SH-SY5Y (cell line): ENCODE data around the gene PRDM7.

Source experiments
- GATA2 ChIP-seq: IDR thresholded peaks from 2 replicates; pipeline ENCODE4 v1.6.1; 2011; ENCODE audit warnings: mild to moderate bottlenecking, low read depth, low read length
- GATA3 ChIP-seq: IDR thresholded peaks from 2 replicates; pipeline ENCODE4 v1.6.1; 2011; ENCODE audit warnings: low read depth, mild to moderate bottlenecking, low read length, moderate library complexity

- TF ChIP-seq GATA3 (no peak), GATA2 (no peak)
These were observed 26.2 kb downstream of the PRDM7 start for GRCh38 chr16:90050969-90051368.
